ENCODE measurements around the gene FANCC.

Gene FANCC

DNA sequence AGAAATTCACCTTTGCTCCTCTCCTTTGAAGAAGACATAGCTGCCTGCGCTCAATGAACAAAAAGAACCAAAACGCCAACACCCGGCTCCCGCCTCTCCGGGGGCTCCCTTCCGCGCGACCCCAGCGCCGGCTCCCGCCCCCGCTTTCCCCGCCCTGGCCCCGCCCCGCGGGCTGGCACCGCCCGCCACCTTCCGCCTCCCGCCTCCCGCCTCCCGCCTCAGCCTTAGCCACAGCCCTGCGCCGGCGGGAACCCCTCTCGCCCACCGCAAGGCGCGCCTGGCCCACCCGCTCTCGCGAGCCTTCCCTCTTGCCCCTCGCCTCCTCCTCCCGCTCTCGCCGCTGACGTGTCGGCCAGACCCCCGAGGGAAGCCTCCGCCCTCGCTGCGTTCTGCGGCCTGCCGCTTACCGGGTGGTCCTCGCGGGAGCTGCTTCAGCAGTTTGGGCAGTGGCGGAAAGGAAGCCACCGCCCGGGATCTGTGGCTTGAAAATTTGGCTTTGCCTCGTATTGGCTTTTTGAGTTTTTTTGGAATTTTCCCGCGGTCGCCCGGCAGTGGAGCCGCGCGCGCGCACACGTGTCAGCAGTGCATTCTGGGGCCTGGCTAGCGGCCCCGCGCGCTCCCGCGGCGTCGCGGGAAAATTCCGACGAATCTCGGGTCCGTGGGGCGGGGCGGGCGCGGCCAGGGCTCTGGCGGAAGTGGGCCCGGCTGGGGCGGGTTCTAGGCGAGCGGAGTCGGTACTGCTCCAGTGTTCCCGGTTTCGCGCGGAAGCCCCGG is at the start of gene FANCC:
TSS of gene FANCC (minus strand) at position 591 of the 774 bp plus-strand sequence. CDS start 68,418 bp downstream, outside the sequence.
- peak; percentile 54 for DNase-seq (ENCODE audit: low read depth)
- TF ChIP-seq, protein P1, sequence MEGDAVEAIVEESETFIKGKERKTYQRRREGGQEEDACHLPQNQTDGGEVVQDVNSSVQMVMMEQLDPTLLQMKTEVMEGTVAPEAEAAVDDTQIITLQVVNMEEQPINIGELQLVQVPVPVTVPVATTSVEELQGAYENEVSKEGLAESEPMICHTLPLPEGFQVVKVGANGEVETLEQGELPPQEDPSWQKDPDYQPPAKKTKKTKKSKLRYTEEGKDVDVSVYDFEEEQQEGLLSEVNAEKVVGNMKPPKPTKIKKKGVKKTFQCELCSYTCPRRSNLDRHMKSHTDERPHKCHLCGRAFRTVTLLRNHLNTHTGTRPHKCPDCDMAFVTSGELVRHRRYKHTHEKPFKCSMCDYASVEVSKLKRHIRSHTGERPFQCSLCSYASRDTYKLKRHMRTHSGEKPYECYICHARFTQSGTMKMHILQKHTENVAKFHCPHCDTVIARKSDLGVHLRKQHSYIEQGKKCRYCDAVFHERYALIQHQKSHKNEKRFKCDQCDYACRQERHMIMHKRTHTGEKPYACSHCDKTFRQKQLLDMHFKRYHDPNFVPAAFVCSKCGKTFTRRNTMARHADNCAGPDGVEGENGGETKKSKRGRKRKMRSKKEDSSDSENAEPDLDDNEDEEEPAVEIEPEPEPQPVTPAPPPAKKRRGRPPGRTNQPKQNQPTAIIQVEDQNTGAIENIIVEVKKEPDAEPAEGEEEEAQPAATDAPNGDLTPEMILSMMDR (conservative IDR thresholded peaks at IDR 0.05; ENCODE audit: low read depth, low read length): no peak
- H3K4me3 ChIP-seq (ENCODE audit: low read length): peak within 1 kb of the TSS; percentile 90

DNA sequence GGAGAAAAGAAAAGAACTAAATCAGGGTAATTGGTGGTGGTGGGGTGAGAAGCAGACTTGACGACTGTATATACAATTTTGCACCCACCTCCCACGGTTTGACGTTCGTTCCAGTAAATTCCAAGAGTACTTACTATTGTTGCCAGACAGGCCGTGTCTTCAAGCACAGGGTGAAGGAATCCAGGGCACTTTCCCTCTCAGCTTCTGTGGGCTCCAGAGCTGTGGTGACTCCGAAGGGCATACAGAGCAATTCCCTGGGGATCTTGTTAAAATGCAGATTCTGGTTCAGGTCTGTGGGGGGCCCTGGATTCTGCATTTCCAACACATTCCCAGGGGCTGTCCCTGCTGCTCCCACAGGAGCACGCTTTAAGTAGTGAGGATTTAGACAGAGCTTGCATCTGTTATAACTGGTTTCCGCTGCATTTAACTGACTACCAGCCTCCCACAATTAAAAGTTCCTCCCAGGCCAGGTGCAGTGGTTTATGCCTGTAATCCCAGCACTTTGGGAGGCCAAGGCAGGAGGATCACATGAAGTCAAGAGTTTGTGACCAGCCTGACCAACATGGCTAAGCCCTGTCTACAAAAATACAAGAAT is 49.3 kb upstream of the FANCC start:
- H3K4me3 ChIP-seq (ENCODE audit: low read length): no peak overlapping the region
- DNase-seq (ENCODE audit: low read depth): no peak
- TF ChIP-seq, protein P1 (conservative IDR thresholded peaks at IDR 0.05; ENCODE audit: low read depth, low read length): no peak

DNA sequence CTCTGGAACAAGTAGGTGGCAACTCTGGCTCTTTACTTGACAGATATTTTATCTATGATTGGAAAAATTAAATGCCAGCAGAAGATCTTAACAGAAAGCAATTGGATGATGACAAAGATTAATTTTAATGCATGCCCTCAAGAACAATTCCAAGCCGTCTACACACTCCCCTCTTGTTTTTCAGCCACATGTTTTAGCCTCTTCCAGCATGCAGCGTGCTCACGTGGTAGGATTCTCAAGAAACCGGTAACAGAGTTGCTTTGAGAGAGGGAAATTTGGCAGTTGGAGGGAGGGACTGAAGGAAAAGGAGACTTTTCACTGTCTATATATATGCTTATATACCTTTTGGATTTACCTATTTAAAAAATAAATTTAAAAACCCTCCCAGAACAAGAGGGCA is 48.3 kb upstream of the FANCC start:
- no peak for DNase-seq (ENCODE audit: low read depth)
- H3K4me3 ChIP-seq (ENCODE audit: low read length): no peak overlapping the region
- TF ChIP-seq, protein P1 (conservative IDR thresholded peaks at IDR 0.05; ENCODE audit: low read depth, low read length): no peak

DNA sequence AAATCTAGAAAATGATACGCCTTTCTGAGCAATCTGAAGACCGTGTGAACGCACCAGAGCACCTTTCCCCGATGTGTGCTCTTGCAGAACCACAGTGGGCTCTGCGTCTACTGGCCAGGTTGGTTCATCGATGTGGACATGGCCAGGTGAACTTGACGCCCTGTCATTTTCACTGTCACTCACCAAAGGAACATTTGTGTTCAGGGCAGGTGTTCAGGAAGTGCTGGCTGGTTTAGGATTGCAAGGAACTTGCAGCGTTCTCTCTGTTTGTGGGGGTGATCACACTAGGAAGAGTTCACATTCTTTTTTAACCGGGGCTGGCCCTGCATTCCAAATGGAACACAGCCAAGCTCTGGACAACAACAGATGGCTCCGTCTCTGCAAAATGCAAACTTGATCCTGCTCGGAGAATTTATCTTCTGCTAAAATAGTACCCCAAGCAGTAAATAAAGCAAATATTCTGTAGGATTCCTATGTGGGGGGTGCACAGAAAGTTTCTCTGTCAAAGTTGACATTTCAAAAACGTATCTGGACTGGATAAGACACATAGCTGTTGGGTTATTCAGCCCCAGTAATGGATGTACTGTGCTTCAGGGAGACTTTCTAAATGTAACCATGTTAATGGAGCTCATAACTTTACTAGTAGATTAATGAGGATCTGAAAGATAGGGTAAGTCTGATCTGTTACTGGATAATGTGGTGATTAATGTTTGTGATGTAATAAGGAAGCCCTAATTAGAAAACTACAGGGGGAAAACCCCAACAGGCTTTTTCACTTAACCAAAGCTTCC is 45.7 kb upstream of the FANCC start:
- H3K4me3 ChIP-seq (ENCODE audit: low read length): no peak overlapping the region
- TF ChIP-seq, protein P1 (conservative IDR thresholded peaks at IDR 0.05; ENCODE audit: low read depth, low read length): no peak
- no peak for DNase-seq (ENCODE audit: low read depth)

- H3K4me3 ChIP-seq (ENCODE audit: low read length): no peak overlapping the region
- DNase-seq (ENCODE audit: low read depth): no peak
- TF ChIP-seq, protein P1 (conservative IDR thresholded peaks at IDR 0.05; ENCODE audit: low read depth, low read length): no peak
Observed at GRCh38 chr9:95360866-95361265, 43.4 kb upstream of the FANCC start.

DNA sequence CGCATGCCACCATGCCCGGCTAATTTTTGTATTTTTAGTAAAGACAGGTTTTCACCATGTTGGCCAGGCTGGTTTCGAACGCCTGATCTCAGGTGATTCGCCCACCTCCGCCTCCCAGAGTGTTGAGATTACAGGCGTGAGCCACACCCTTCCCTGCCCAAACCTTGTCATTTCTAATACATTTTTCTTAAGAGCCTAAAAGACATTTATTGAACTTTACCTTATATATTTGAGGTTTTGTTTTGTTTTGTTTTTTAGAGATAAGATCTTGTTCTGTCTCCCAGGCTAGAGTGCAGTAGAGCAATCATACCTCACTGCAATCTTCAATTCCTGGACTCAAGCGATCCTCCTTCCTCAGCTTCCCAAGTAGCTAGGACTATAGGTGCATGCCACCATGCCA is 39.8 kb upstream of the FANCC start:
- no peak for DNase-seq (ENCODE audit: low read depth)
- TF ChIP-seq, protein P1 (conservative IDR thresholded peaks at IDR 0.05; ENCODE audit: low read depth, low read length): no peak

More for the DNA sequence above, 39.8 kb upstream of the FANCC start:
- no peak overlapping the region for H3K4me3 ChIP-seq (ENCODE audit: low read length)

All from retinal pigment epithelial cell (primary cell).